GM21515 (cell line): ENCODE measurements around the gene ARMC2.
"Not testable (repeated sequence)": the region's sequence is repeated elsewhere in the genome, so short reads cannot be mapped to it uniquely, and the experiment has no call there.

Source experiments
- ATAC-seq: cut with Tn5 transposase; IDR thresholded peaks from one replicate; pipeline ENCODE4 v1.9.1; 2021; ENCODE audit not compliant: unreplicated experiment

The ARMC2 gene

DNA sequence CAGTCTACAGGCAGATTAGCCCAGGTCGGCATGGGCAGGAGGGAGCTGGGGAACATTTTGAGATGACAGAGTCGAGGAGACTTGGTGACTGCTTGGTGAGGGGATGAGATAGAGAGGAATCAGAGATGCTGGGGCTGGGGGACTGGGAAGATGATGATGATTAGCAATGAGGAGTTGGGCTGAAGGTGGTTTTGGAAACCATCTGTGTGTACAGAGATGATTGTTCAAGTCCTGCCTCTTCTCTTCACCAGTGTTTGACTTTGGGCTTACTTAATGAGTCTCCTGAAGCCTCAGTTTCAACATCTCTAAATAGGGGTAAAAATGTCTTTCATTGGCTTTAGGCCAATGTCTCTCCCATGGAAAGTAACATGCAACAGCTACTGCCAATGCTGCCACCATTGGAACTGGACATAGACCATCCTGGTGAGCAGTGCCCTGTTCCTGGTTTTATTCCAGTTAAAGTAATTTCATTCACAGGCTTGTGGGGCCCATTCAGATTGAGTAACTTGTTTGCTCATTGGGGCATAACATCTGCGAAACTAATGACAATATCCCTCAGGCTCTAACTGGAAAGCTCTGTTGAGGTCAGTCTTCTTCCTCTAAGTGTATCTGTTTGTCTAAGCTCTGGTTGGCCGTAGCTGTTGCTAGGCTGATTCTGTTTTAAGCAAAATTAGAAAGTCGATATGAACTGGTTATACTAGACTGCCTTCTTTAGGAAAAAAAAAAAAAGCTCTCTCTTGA, 99.1 kb downstream of the ARMC2 start:
- no peak for ATAC-seq

- ATAC-seq: no peak
Observed at GRCh38 chr6:108948181-108948661, 100.0 kb downstream of the ARMC2 start.

DNA sequence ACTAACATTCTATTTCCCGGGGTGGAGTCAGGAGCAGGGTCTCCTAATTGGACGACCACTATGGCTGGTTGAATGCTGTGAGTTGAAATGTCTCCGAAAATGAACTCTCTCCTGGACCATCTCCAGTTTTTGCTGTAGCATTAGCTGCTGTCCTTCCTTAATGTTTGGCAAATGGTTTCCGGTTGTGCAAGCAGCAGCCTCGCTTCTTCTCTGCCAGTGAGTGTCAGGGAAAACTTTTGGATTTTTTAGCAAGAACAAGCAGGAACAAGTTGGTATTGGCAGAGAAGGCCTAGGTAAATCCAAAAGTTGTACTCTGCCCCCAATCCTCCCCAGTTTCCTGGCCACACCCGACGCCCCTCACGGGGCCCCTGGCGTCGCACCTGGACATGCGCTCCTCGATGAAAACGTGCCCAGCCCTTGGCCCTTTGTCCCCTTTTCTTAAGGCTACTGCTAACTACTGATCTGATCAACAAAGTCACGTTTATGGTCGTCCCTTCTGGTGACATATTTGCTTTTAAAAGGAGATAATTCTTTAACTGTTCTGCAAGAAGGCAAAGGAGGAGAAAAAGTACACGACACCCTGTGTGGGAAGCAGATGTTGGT, 103.2 kb downstream of the ARMC2 start:
- no peak for ATAC-seq

GRCh38 chr6:108952776-108953486, 104.7 kb downstream of the ARMC2 start:
- ATAC-seq: no peak

DNA sequence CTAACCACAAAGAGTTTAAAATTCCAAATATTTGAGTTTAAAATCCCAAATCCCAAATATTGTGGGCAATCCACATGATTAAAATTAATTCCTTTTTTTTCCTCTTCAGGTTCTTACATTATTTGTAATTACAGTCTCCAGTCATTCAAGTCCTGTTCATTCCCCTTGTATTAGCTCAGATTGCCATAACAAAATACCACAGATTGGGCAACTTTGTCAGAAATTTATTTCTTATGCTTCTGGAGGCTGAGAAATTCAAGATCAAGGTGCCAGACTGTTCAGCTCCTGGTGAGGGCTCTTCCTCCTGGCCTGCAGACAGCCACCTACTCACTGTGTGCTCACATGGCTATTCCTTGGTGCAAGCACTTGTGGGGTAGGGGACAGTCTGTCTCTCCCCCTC, 105.5 kb downstream of the ARMC2 start:
- ATAC-seq: no peak

DNA sequence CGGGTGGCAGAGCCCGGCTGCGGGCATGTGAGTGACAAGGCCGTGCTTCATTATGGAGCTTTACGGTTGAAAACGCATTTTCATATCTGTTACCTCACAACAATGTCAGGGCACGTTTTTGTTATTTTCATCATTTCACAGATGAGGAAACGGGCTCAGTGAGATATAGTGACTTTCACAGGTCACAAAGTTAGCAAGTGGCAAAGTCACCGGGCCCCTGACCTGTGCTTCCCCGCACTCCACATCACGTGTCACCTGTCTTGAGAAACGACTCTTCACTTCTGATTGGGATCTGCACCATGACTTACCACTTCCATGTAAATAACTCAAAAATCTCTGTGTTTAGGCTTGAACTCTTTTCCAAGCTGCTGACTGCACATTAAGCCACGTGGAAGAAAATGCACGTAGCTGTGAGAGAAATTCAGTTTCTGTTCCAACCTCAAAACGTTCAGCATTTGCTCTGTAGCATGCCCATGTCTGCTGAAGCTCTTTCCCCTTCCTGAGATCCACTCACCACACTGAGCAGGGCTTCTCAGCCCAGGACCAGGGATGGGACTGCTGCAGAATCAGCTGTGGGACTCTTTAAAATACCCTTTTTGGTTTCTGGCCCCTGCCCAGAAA, 107.2 kb downstream of the ARMC2 start:
- ATAC-seq: no peak

DNA sequence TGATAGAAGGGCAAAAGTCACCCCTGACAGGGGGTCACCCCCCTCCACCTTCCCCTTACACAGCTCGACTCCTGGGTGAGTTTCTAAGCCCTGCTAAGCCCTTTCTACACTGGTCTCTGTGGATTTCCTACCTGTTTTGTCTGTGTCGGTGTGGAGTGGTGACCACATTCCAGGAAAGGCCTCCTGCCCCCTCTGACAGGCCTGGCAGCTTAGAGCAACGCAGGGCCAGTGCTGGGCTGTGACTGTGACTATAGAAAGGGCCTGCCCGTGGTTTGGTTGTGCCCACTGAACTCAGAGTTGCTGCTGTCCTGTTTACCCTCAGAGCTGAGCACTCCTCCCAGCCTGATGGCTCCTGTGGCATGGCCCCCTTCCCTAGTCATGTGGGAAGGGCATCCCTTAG, 109.0 kb downstream of the ARMC2 start:
- no peak for ATAC-seq

DNA sequence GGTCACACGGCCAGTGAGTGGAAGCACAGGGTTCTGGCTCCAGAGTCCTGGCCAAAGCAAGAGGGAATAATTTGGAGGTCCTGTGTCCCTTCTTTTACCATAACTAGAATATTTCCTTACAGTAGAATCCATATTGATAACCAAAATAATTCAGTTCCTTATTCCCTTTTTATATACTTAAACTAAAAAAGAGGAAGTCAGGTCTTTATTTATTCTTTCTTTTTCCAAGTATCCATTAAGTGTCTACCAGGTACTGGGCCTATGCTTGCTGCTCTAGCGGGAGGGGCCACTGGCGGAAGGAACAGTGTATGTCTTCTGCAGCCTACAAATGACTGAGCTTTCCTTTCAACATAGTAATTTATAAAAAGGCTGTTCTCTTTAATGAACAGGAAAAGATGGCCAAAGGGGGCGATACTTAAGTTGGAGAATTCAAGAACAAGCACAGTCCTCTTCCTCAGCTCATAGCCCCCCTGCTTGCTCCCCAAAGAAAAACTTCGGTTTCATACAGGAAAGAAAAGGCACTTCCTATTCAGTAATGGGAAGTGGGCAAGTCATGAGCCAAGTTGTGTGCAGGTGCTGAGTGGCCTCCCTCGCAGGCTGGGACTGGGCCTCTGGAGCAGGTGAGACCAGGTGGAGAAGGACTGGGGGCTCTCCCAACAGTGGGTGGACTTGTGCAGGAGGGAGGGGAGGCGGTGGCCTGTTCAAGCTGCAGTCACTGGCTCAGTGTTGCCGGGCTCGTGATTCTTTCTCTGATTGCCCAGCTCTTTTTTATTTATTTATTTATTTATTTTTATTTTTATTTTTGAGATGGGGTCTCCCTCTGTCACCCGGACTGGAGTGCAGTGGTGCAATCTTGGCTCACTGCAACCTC, 110.9 kb downstream of the ARMC2 start:
- ATAC-seq: no peak

DNA sequence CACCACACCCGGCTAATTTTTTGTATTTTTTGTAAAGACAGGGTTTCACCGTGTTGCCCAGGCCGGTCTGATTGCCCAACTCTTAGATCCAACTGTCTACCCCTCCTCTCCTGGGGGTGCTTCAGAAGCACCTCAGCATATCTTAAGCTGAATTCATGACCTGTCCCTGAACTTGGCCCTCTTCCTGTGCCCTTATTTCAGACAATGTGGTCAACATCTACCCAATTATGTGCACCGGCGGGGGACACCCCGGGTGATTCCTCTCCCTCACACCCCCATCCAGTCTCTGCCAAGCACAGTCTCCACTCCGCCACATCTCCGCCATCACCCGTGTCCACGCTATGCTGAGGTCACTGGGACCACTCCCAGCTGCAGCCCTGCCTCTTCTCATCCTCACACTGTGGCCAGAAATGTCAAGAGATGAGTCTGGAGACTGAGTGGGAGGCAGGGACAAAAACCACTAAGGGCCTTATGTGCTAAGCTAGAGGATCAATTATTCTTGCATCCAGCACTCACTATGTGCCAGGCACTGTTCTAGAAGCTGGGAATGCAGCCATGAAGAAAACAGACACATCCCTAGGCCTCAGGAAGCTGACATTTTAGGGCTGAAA, 111.9 kb downstream of the ARMC2 start:
- ATAC-seq: no peak

DNA sequence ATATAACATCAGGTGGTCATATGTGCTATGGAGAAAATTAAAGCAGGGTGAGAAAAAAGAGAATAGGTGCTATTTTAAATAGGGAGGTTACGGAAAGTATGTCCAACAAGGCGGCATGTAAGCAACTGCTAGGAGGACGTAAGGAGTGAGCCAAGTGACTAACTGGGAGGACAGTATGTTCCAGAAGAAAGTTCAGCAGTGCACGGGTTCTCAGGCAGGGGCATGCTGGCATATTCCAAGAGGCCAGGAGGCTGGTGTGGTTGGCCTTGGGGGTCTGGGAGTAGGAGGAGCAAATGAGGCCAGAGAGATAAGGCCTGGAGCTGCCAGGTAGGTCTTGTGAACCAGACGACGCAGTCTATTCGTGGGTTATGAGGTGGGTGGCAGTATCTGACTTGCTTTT, 112.4 kb downstream of the ARMC2 start:
- no peak for ATAC-seq

- ATAC-seq: no peak
Observed at GRCh38 chr6:108961077-108961476, 112.9 kb downstream of the ARMC2 start.

DNA sequence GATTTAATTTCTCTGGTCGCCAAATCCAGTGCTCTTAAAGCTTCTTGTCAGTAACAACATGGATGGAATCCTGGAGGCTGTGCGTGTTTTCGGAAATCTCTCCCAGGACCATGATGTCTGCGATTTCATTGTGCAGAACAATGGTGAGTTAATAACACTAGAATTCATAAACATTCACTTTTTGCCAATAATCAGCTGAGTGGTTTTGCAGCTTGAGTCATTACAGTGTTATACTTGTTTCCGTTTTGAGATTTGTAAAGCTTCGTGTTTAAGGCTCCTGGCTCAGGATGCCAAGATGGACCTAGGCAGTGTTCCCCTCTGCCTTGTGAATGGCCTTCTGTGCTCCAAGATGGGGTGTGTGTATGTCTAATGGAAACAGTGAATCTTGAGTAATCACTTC, 113.8 kb downstream of the ARMC2 start:
- ATAC-seq: no peak

DNA sequence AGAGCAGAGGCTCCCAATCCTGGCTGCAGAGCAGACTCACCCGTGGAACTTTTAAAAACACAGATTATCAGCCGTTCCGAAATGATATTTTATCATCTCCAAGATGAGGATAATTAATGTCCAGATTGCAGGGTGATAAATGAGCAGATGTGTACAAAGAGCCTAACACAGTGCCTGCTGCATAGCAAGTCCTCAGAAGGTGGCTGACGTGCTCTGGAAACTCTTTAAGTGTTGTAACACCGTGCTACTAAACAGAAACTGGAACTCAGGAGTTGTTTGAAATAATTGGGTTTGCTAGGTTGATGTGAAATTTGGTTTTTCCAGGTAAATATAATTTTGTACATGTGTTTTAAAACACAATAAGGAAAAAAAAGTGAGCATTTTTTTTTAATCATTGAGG, 118.0 kb downstream of the ARMC2 start:
- ATAC-seq: no peak

DNA sequence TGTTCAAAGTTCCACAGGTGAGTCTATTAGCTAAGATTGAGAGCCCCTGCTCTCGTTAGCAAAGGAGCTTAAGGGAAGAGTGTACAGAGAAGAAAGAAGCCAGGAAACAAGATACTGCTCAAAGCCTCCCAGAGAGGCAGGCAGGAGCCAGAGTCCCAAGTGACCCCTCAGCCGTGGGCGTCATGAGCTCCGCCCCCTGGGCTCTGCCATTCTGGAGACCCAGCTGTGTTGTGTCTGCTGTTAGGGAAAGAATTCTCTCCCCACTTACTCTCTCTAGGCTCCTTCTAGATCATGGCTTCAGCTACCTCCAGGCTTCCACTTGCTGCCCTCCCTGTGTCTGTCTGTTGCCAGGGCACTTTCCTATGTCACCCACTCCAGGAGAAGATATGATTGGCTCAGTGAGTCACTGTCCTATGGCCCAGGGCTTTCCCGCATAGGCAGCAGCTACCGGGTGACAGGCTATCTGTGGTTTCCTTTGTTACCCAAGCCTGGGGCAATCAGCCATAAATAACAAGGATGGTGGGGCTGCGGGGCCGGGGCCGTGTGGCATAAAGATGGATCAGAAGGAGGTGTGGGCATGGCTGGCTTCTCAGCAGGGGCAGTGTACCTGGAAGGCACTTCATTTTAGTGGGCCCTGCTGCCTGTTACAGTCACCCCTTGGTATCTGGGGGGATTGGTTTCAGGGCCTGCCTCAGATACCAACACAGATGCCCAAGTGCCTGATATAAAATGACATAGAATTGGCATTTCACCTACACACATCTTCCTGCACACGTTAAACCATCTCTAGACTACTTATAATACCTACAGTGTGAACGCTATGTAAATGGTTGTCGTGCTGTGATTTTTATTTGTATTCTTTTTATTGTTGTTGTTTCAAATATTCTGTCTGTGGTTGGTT, 118.9 kb downstream of the ARMC2 start:
- ATAC-seq: no peak

DNA sequence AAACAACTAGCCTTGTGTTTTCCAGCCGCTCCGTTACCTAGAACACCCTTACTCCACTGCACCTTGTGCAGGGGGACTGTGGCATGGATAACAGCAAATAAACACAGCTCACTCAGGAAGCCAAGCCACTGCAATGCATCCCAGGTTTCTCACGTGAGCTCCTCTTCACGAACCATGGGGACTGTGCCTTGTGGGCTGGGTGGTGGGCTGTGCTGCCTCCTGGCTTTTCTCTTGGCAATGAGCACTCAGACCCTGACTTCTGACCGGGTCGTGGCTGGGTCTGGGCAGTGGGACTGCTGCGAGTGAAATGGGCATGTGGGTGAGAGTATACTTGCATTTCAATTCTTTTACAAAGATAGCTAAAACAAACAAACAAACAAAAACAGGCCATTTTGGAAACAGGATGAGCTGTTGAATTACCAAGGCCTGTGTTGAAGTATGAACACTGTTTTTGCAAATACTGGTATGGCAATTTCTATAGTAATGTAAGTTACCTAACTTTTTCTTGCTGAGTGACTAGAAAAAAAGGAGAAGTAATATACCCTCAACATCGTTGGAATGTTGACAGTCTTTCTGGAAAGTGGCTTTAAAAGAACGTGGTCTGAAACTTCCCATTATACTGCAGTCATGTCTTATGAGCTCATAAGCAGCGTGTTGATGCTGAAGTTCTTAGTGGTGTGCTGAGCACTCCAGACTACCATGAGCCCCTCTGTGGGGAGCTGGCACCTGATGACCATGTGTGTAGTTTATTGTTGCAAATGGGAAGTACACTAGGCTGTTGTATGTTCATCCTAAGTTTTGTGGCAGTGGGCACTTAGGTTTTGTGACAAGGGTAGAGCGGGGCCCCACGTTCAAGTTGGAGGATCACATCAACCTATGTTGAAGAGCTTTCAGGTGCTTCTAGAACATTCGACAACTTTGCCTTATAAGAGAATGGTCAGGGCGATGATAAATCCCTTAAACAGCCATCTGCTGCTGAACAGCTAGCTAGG, 120.4 kb downstream of the ARMC2 start:
- ATAC-seq: no peak

GRCh38 chr6:108969776-108970175, 121.6 kb downstream of the ARMC2 start:
- no peak for ATAC-seq

DNA sequence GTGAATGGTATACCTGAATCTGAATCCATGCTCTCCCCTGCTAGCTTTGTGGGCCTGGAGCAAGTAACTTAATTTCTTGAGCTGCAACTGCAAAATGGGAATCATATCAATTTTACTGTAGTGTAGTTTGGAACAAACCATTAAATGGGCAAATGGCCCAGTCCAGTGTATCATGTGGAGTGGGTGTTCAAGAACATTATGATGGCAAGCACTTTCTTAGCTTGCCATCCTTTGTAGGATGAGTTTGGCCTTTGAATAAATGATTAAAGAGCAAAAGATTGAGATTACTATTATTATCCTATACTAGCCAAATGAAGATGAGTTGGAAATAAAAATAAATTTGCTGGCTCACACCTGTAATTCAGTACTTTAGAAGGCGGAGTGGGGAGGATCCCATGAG, 126.0 kb downstream of the ARMC2 start:
- no peak for ATAC-seq

GRCh38 chr6:108978638-108979037, 130.4 kb downstream of the ARMC2 start:
- not testable (repeated sequence) for ATAC-seq
